ENCODE results near the gene FKBP11. TPM values are rescaled to one million over a fixed set of nuclear protein-coding genes. Genes with fewer than 3 reads are reported as not detected.

FKBP11 gene
- total RNA-seq, 1 experiment from 2014 or later, result 83.2 TPM

DNA sequence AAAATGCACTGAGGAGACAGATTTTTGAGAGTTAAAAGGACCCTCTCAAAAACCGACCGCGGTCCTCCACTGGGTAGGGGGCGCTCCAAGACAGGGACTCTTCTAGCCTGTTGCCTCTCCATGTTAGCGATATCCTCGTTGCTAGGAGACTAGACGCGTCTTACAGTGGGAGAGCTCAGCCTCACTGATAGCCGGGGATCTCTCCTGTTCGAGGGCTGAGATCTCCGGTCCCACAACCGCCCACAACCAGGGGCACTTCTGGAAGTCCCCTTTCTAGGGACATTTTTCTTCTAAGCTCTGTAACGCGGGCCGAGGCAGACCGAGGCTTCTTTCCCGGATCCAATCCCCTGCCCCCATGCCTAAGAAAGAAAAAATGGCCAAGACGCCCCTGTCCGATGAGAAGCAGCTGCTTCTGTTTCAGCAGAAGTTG, 21.3 kb downstream of the FKBP11 start:
- Histone ChIP-seq H3K4me3 (ENCODE audit: low read depth, low read length) (no peak overlapping the region), H3K27me3 (replicated peaks; ENCODE audit: control insufficient read depth, insufficient read depth, low read length) (no peaks in the 10 kb centered on the region), H3K9me3 (no peaks in the 10 kb centered on the region), H3K36me3 (ENCODE audit: control insufficient read depth, insufficient read depth, low read length) (no peaks in the 10 kb centered on the region), H3K4me1 (peaks cover 20% of the 10 kb centered on the region)
- DNase-seq, result no peak
- Mint-ChIP-seq H3K36me3 (ENCODE audit: insufficient read depth, unreplicated experiment) (no peaks in the 10 kb centered on the region), H3K9me3 (ENCODE audit: unreplicated experiment) (no peaks in the 10 kb centered on the region), H3K4me1 (ENCODE audit: low read depth, unreplicated experiment) (peaks cover 7% of the 10 kb centered on the region), H3K27ac (ENCODE audit: unreplicated experiment) (no peak overlapping the region), H3K27me3 (ENCODE audit: insufficient read depth, unreplicated experiment) (no peaks in the 10 kb centered on the region), H3K4me3 (ENCODE audit: unreplicated experiment) (no peak overlapping the region)
- no TSS peak for BruUV-seq (replicated peaks)
- CTCF ChIA-PET, result interaction anchor here (0.6 kb wide), 1 partner anchor 31 kb away, joined by 3 read pairs; no protein-coding TSS in a partner anchor
- intact Hi-C loops (cut with micrococcal nuclease; ENCODE audit: unreplicated experiment), result no loop called here
- POLR2A ChIA-PET, result no interaction called here
- TF ChIP-seq CTCF (IDR thresholded peaks at IDR 0.05; ENCODE audit: insufficient read depth in 1 of 2, low read depth in 1 of 2, low read length in 1 of 2, severe bottlenecking in 1 of 2, unreplicated experiment in 1 of 2), result no peak

DNA sequence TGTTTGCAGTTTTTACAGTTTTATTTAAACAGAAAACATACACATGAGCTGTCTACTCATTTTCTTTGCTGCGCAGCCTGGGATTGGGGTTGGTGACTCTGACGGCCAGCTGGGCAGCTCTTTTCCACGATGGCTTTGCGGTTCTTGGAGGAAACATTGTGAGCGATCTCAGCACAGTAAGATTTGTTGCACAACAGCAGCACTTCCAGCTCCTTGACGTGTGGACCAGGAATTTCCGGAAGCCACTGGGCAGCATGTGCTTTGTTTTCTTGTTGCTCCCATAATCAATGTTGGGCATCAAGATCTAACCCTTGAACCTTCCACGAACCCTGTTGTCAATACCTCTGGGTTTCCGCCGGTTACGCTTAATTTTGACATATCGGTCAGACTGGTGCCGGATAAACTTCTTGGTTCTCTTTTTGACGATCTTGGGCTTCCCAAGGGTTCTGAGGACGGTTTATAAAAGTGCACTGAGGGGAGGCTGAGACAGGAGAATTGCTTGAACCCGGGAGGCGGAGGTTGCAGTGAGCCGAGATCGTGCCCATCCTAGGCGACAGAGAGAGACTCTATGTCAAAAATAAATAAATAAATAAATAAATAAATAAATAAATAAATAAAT, 21.8 kb downstream of the FKBP11 start:
- no peaks in the 10 kb centered on the region for H3K9me3 Mint-ChIP-seq (ENCODE audit: unreplicated experiment)
- CTCF ChIA-PET, result interaction anchor here (1.0 kb wide), 1 partner anchor 12 kb away, joined by 5 read pairs; no protein-coding TSS in a partner anchor

GRCh38 chr12:48901278-48901677, 24.0 kb downstream of the FKBP11 start:
- no peak overlapping the region for H3K4me3 Mint-ChIP-seq (ENCODE audit: unreplicated experiment)
- H3K9me3 Mint-ChIP-seq (ENCODE audit: unreplicated experiment), result no peaks in the 10 kb centered on the region
- POLR2A ChIA-PET, result interaction anchor here (0.8 to 1.2 kb wide), 2 partner anchors 24 to 49 kb away, joined by 3 to 5 read pairs; partner anchors contain the start of genes DDX23 and FKBP11
- intact Hi-C loops (cut with micrococcal nuclease; ENCODE audit: unreplicated experiment), result no loop called here
- no peaks in the 10 kb centered on the region for H3K4me1 ChIP-seq
- H3K36me3 Mint-ChIP-seq (ENCODE audit: insufficient read depth, unreplicated experiment), result no peaks in the 10 kb centered on the region
- no peaks in the 10 kb centered on the region for H3K4me1 Mint-ChIP-seq (ENCODE audit: low read depth, unreplicated experiment)
- no peaks in the 10 kb centered on the region for H3K27me3 Mint-ChIP-seq (ENCODE audit: insufficient read depth, unreplicated experiment)
- DNase-seq, result no peak
- H3K9me3 ChIP-seq, result no peaks in the 10 kb centered on the region
- BruUV-seq (replicated peaks), result no TSS peak
- no peak overlapping the region for H3K4me3 ChIP-seq (ENCODE audit: low read depth, low read length)
- no peak for TF ChIP-seq CTCF (IDR thresholded peaks at IDR 0.05; ENCODE audit: insufficient read depth in 1 of 2, low read depth in 1 of 2, low read length in 1 of 2, severe bottlenecking in 1 of 2, unreplicated experiment in 1 of 2)
- H3K36me3 ChIP-seq (ENCODE audit: control insufficient read depth, insufficient read depth, low read length), result no peaks in the 10 kb centered on the region
- no peaks in the 10 kb centered on the region for H3K27me3 ChIP-seq (replicated peaks; ENCODE audit: control insufficient read depth, insufficient read depth, low read length)
- no peak overlapping the region for H3K27ac Mint-ChIP-seq (ENCODE audit: unreplicated experiment)
- CTCF ChIA-PET, result interaction anchor here (0.6 to 0.7 kb wide), 2 partner anchors 48 to 117 kb away, joined by 3 read pairs; no protein-coding TSS in a partner anchor

More for the DNA sequence above, 21.8 kb downstream of the FKBP11 start:
- Mint-ChIP-seq H3K4me1 (ENCODE audit: low read depth, unreplicated experiment) (peaks cover 7% of the 10 kb centered on the region), H3K27ac (ENCODE audit: unreplicated experiment) (no peak overlapping the region), H3K36me3 (ENCODE audit: insufficient read depth, unreplicated experiment) (no peaks in the 10 kb centered on the region), H3K4me3 (ENCODE audit: unreplicated experiment) (no peak overlapping the region), H3K27me3 (ENCODE audit: insufficient read depth, unreplicated experiment) (no peaks in the 10 kb centered on the region)
- Histone ChIP-seq H3K36me3 (ENCODE audit: control insufficient read depth, insufficient read depth, low read length) (no peaks in the 10 kb centered on the region), H3K27me3 (replicated peaks; ENCODE audit: control insufficient read depth, insufficient read depth, low read length) (no peaks in the 10 kb centered on the region), H3K4me1 (peaks cover 20% of the 10 kb centered on the region), H3K9me3 (no peaks in the 10 kb centered on the region), H3K4me3 (ENCODE audit: low read depth, low read length) (no peak overlapping the region)
- no TSS peak for BruUV-seq (replicated peaks)
- POLR2A ChIA-PET, result no interaction called here
- no peak for TF ChIP-seq CTCF (IDR thresholded peaks at IDR 0.05; ENCODE audit: insufficient read depth in 1 of 2, low read depth in 1 of 2, low read length in 1 of 2, severe bottlenecking in 1 of 2, unreplicated experiment in 1 of 2)
- intact Hi-C loops (cut with micrococcal nuclease; ENCODE audit: unreplicated experiment), result no loop called here
- no peak for DNase-seq
